ENCODE results near the gene USP34. TPM values are rescaled to one million over a fixed set of nuclear protein-coding genes. Genes with fewer than 3 reads are reported as not detected.
A peak's percentile ranks its signal among the peaks of the same experiment; 100 is the strongest.

The USP34 gene
- total RNA-seq, 1 experiment from 2014 or later = 76.3 TPM

DNA sequence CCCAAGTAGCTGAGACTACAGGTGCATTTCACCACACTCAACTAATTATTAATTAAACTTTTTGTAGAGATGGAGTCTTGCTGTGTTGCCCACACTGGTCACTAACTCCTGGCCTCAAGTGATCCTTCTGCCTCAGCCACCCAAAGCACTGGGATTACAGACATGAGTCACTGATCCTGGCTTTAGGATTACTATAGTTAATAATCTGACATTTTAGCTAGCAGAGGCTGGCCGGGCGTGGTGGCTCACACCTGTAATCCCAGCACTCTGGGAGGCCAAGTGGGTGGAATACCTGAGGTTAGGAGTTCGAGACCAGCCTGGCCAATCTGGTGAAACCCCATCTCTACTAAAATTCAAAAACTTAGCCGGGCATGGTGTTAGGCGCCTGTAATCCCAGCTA is 39.5 kb downstream of the USP34 start (continued):
- TF ChIP-seq, protein P1, sequence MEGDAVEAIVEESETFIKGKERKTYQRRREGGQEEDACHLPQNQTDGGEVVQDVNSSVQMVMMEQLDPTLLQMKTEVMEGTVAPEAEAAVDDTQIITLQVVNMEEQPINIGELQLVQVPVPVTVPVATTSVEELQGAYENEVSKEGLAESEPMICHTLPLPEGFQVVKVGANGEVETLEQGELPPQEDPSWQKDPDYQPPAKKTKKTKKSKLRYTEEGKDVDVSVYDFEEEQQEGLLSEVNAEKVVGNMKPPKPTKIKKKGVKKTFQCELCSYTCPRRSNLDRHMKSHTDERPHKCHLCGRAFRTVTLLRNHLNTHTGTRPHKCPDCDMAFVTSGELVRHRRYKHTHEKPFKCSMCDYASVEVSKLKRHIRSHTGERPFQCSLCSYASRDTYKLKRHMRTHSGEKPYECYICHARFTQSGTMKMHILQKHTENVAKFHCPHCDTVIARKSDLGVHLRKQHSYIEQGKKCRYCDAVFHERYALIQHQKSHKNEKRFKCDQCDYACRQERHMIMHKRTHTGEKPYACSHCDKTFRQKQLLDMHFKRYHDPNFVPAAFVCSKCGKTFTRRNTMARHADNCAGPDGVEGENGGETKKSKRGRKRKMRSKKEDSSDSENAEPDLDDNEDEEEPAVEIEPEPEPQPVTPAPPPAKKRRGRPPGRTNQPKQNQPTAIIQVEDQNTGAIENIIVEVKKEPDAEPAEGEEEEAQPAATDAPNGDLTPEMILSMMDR (IDR thresholded peaks at IDR 0.05 in 2 of 3, conservative IDR thresholded peaks at IDR 0.05 in 1 of 3; ENCODE audit: borderline replicate concordance in 1 of 3, insufficient read depth in 1 of 3, low read depth in 2 of 3, low read length in 2 of 3) = no peak
- no peak for TF ChIP-seq ZNF274 (IDR thresholded peaks at IDR 0.05; ENCODE audit: low read depth, low read length)
- TF ChIP-seq SP1 (IDR thresholded peaks at IDR 0.05; ENCODE audit: low read depth) = no peak
- TF ChIP-seq SIN3A (IDR thresholded peaks at IDR 0.05; ENCODE audit: low read depth) = no peak
- TF ChIP-seq YY1 (IDR thresholded peaks at IDR 0.05; ENCODE audit: extremely low read depth, insufficient replicate concordance, low read depth, low read length) = no peak
- TF ChIP-seq EZH2 (IDR thresholded peaks at IDR 0.05) = no peak
- TF ChIP-seq, protein P2, sequence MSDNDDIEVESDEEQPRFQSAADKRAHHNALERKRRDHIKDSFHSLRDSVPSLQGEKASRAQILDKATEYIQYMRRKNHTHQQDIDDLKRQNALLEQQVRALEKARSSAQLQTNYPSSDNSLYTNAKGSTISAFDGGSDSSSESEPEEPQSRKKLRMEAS (IDR thresholded peaks at IDR 0.05) = no peak

DNA sequence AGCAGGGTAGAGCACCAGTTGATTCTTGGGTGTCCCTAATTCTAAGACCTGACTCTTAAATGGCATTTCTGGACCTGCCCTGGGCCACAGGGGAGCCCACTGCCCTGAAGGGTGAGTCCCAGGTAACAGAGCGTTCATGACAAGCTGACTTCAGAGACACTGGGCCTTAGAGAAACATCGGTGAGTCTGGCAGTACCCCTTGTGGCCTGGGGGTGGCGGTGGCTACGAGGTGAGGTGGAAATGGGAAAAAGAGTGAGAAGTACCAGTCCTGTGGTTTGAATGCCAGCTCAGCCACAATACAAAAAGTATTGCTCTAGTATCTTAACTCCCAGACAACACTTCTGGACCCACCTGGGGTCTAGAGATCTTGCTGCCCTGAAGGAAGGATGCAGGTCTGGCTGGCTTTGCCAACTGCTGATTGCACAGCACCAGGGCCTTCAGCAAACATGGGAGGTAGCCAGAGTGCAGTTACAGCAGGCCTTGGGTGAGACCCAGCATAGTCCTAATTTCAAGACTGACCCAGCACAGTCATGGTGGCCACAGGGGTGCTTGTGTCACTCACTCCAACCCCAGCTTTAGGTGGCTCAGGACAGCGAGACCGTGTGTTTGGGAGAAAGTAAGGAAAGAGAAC is 44.5 kb downstream of the USP34 start:
- BruUV-seq (replicated peaks) = no TSS peak
- RAD21 ChIA-PET (ENCODE audit: low non-redundant PET in 1 of 2, low total read pairs in 2 of 2, uncharacterized antibody in 2 of 2, unreplicated experiment in 2 of 2) = no interaction called here
- peak; percentile 33 for DNase-seq (ENCODE audit: low read depth, low spot score)
- Histone ChIP-seq H3K9me3 (ENCODE audit: control insufficient read depth in 1 of 2, insufficient read depth in 1 of 2, low read depth in 1 of 2, low read length in 2 of 2) (no peaks in the 10 kb centered on the region), H3K4me3 (replicated peaks in 1 of 2; ENCODE audit: low read depth in 1 of 2, low read length in 2 of 2) (no peak overlapping the region), H3K4me1 (ENCODE audit: control insufficient read depth in 1 of 2, insufficient read depth in 2 of 2, low read length in 2 of 2) (peaks cover 0 to 19% of the 10 kb centered on the region in 2 experiments; a peak in 1 of 4 replicates), H3K79me2 (ENCODE audit: insufficient read depth, low read length) (peaks cover 98% of the 10 kb centered on the region), H3K36me3 (ENCODE audit: control insufficient read depth in 1 of 2, insufficient read depth in 2 of 2, low read length in 2 of 2) (no peaks in the 10 kb centered on the region), H3K9ac (ENCODE audit: low read length) (no peak overlapping the region), H3K27me3 (ENCODE audit: insufficient read depth, low read length) (no peaks in the 10 kb centered on the region), H4K20me1 (ENCODE audit: insufficient read depth) (peaks cover 39% of the 10 kb centered on the region), H3K4me2 (ENCODE audit: low read length) (no peak overlapping the region), H3K27ac (ENCODE audit: low read depth, low read length) (no peak overlapping the region), H3K9me2 (ENCODE audit: insufficient read depth) (no peaks in the 10 kb centered on the region), H2AFZ (ENCODE audit: low read depth, low read length, poor library complexity, severe bottlenecking) (no peak overlapping the region)
- peak; percentile 94 for ATAC-seq
- TF ChIP-seq ZNF274 (IDR thresholded peaks at IDR 0.05; ENCODE audit: low read depth, low read length) (no peak), EZH2phosphoT487 (IDR thresholded peaks at IDR 0.05; ENCODE audit: borderline replicate concordance) (no peak), RAD21 (IDR thresholded peaks at IDR 0.05; ENCODE audit: low read depth) (peak; percentile 69), FOSL1 (IDR thresholded peaks at IDR 0.05; ENCODE audit: low read depth) (no peak), ZFX (IDR thresholded peaks at IDR 0.05) (no peak), EZH2 (IDR thresholded peaks at IDR 0.05) (no peak), ZBTB33 (IDR thresholded peaks at IDR 0.05; ENCODE audit: extremely low read depth, insufficient replicate concordance, low read length) (no peak), POLR2A (IDR thresholded peaks at IDR 0.05; ENCODE audit: borderline replicate concordance, extremely low read depth, insufficient read depth, insufficient read length) (no peak)
- TF ChIP-seq, protein P1 (IDR thresholded peaks at IDR 0.05 in 2 of 3, conservative IDR thresholded peaks at IDR 0.05 in 1 of 3; ENCODE audit: borderline replicate concordance in 1 of 3, insufficient read depth in 1 of 3, low read depth in 2 of 3, low read length in 2 of 3) = peak; percentile 45 to 81 (median 78); a peak in 5 of 6 replicates
- intact Hi-C loops (cut with micrococcal nuclease) = loop anchor here (2.0 kb wide), 1 partner anchor 232 kb away; no protein-coding TSS in a partner anchor
- CTCF ChIA-PET = interaction anchor here (1.0 to 1.9 kb wide), 9 partner anchors 9 to 207 kb away, joined by 3 to 9 read pairs (median 4); no protein-coding TSS in a partner anchor
- POLR2A ChIA-PET = no interaction called here

Measured in HCT116 (cell line).